Measurements from ENCODE around the gene OR8U1.

OR8U1 gene

GRCh38 chr11:56345739-56346138 lies 29.7 kb upstream of the OR8U1 start, which contains the start of gene OR8K1:
OR8K1 (plus strand) TSS chr11:56346039; CDS start chr11:56346039, 0 bp downstream.
- Histone ChIP-seq H3K23ac (ENCODE audit: low read length in 2 of 2) (no peak within 1 kb of the TSS), H2BK5ac (ENCODE audit: low read depth, low read length, poor library complexity, severe bottlenecking) (no peak within 1 kb of the TSS), H2BK15ac (ENCODE audit: low read depth, poor library complexity, severe bottlenecking) (no peak within 1 kb of the TSS), H3K9me3 (ENCODE audit: control insufficient read depth, low read length) (peaks cover 14% of the 10 kb centered on the region), H4K91ac (ENCODE audit: low read length) (no peak within 1 kb of the TSS), H3K4ac (ENCODE audit: low read depth in 1 of 2, low read length in 2 of 2) (no peak within 1 kb of the TSS), H2AK5ac (ENCODE audit: low read length, severe bottlenecking) (no peak within 1 kb of the TSS), H3K9ac (ENCODE audit: low read length) (no peak within 1 kb of the TSS), H3K14ac (ENCODE audit: low read length in 2 of 2) (no peak within 1 kb of the TSS), H3K4me3 (ENCODE audit: insufficient read depth in 1 of 2, low read depth in 1 of 2, low read length in 2 of 2) (no peak within 1 kb of the TSS), H3K79me1 (replicated peaks; ENCODE audit: low read length, poor library complexity, severe bottlenecking) (no peaks in the 10 kb centered on the region), H2BK12ac (ENCODE audit: low read length in 2 of 2) (no peak within 1 kb of the TSS), H4K8ac (ENCODE audit: low read length) (no peak within 1 kb of the TSS), H2BK120ac (ENCODE audit: low read depth, low read length) (no peak within 1 kb of the TSS), H2AFZ (ENCODE audit: low read depth, low read length) (no peak within 1 kb of the TSS), H3K18ac (ENCODE audit: low read depth in 1 of 2, low read length in 2 of 2) (no peak within 1 kb of the TSS), H3K27me3 (ENCODE audit: control insufficient read depth in 1 of 2, insufficient read depth in 1 of 2, low read length in 2 of 2) (no peaks in the 10 kb centered on the region), H3K4me1 (ENCODE audit: control insufficient read depth, insufficient read depth, low read depth, low read length) (no peaks in the 10 kb centered on the region), H3K27ac (ENCODE audit: low read length, poor library complexity, severe bottlenecking) (no peak within 1 kb of the TSS), H3K36me3 (ENCODE audit: control insufficient read depth in 1 of 2, insufficient read depth in 2 of 2, low read depth in 1 of 2, low read length in 2 of 2) (no peaks in the 10 kb centered on the region), H3K4me2 (ENCODE audit: low read length, poor library complexity, severe bottlenecking) (no peak within 1 kb of the TSS)
- DNase-seq = no peak
- WGBS = 85% methylated on average over 1 of the region's 1 CpG

GRCh38 chr11:56353991-56354390 lies 21.4 kb upstream of the OR8U1 start, which contains the start of gene OR8J1:
OR8J1 (plus strand) TSS chr11:56354291; CDS start chr11:56360247, 5,956 bp downstream.
- Histone ChIP-seq H3K27ac (ENCODE audit: low read length, poor library complexity, severe bottlenecking) (no peak within 1 kb of the TSS), H3K4me1 (ENCODE audit: control insufficient read depth, insufficient read depth, low read depth, low read length) (no peaks in the 10 kb centered on the region), H3K4me3 (ENCODE audit: insufficient read depth in 1 of 2, low read depth in 1 of 2, low read length in 2 of 2) (no peak within 1 kb of the TSS), H3K36me3 (ENCODE audit: control insufficient read depth in 1 of 2, insufficient read depth in 2 of 2, low read depth in 1 of 2, low read length in 2 of 2) (no peaks in the 10 kb centered on the region), H2AFZ (ENCODE audit: low read depth, low read length) (no peak within 1 kb of the TSS), H3K79me1 (replicated peaks; ENCODE audit: low read length, poor library complexity, severe bottlenecking) (no peaks in the 10 kb centered on the region), H2BK12ac (ENCODE audit: low read length in 2 of 2) (no peak within 1 kb of the TSS), H3K4me2 (ENCODE audit: low read length, poor library complexity, severe bottlenecking) (no peak within 1 kb of the TSS), H3K18ac (ENCODE audit: low read depth in 1 of 2, low read length in 2 of 2) (no peak within 1 kb of the TSS), H3K9me3 (ENCODE audit: control insufficient read depth, low read length) (no peaks in the 10 kb centered on the region), H3K9ac (ENCODE audit: low read length) (no peak within 1 kb of the TSS), H3K4ac (ENCODE audit: low read depth in 1 of 2, low read length in 2 of 2) (no peak within 1 kb of the TSS), H2BK5ac (ENCODE audit: low read depth, low read length, poor library complexity, severe bottlenecking) (no peak within 1 kb of the TSS), H2BK15ac (ENCODE audit: low read depth, poor library complexity, severe bottlenecking) (no peak within 1 kb of the TSS), H3K27me3 (ENCODE audit: control insufficient read depth in 1 of 2, insufficient read depth in 1 of 2, low read length in 2 of 2) (no peaks in the 10 kb centered on the region), H3K14ac (ENCODE audit: low read length in 2 of 2) (no peak within 1 kb of the TSS), H2AK5ac (ENCODE audit: low read length, severe bottlenecking) (no peak within 1 kb of the TSS), H4K8ac (ENCODE audit: low read length) (no peak within 1 kb of the TSS), H2BK120ac (ENCODE audit: low read depth, low read length) (no peak within 1 kb of the TSS), H4K91ac (ENCODE audit: low read length) (no peak within 1 kb of the TSS), H3K23ac (ENCODE audit: low read length in 2 of 2) (no peak within 1 kb of the TSS)
- WGBS = 79% methylated on average over 2 of the region's 2 CpGs
- DNase-seq = no peak

- no peaks in the 10 kb centered on the region for H3K4me1 ChIP-seq (ENCODE audit: control insufficient read depth, insufficient read depth, low read depth, low read length)
- WGBS = no CpG with 5 or more reads among the region's 2 CpGs
Observed at GRCh38 chr11:56380120-56380519, 4.7 kb downstream of the OR8U1 start.

GRCh38 chr11:56394381-56394780 lies 19.0 kb downstream of the OR8U1 start:
- Histone ChIP-seq H4K8ac (ENCODE audit: low read length) (no peak overlapping the region), H2BK120ac (ENCODE audit: low read depth, low read length) (no peak overlapping the region), H3K27ac (ENCODE audit: low read length, poor library complexity, severe bottlenecking) (no peak overlapping the region), H4K91ac (ENCODE audit: low read length) (no peak overlapping the region), H3K79me1 (replicated peaks; ENCODE audit: low read length, poor library complexity, severe bottlenecking) (no peaks in the 10 kb centered on the region), H3K4me2 (ENCODE audit: low read length, poor library complexity, severe bottlenecking) (no peak overlapping the region), H3K27me3 (ENCODE audit: control insufficient read depth in 1 of 2, insufficient read depth in 1 of 2, low read length in 2 of 2) (no peaks in the 10 kb centered on the region), H3K4ac (ENCODE audit: low read depth in 1 of 2, low read length in 2 of 2) (no peak overlapping the region), H3K9ac (ENCODE audit: low read length) (no peak overlapping the region), H3K4me1 (ENCODE audit: control insufficient read depth, insufficient read depth, low read depth, low read length) (no peaks in the 10 kb centered on the region), H3K23ac (ENCODE audit: low read length in 2 of 2) (no peak overlapping the region), H3K4me3 (ENCODE audit: insufficient read depth in 1 of 2, low read depth in 1 of 2, low read length in 2 of 2) (no peak overlapping the region), H2BK12ac (ENCODE audit: low read length in 2 of 2) (no peak overlapping the region), H2BK15ac (ENCODE audit: low read depth, poor library complexity, severe bottlenecking) (no peak overlapping the region), H3K36me3 (ENCODE audit: control insufficient read depth in 1 of 2, insufficient read depth in 2 of 2, low read depth in 1 of 2, low read length in 2 of 2) (no peaks in the 10 kb centered on the region), H3K18ac (ENCODE audit: low read depth in 1 of 2, low read length in 2 of 2) (no peak overlapping the region), H2BK5ac (ENCODE audit: low read depth, low read length, poor library complexity, severe bottlenecking) (no peak overlapping the region), H3K14ac (ENCODE audit: low read length in 2 of 2) (no peak overlapping the region), H2AFZ (ENCODE audit: low read depth, low read length) (no peak overlapping the region), H2AK5ac (ENCODE audit: low read length, severe bottlenecking) (no peak overlapping the region), H3K9me3 (ENCODE audit: control insufficient read depth, low read length) (no peaks in the 10 kb centered on the region)
- 93% methylated on average over 3 of the region's 3 CpGs for WGBS
- DNase-seq = no peak

More at GRCh38 chr11:56380120-56380519, 4.7 kb downstream of the OR8U1 start:
- Histone ChIP-seq H3K27me3 (ENCODE audit: control insufficient read depth in 1 of 2, insufficient read depth in 1 of 2, low read length in 2 of 2) (no peaks in the 10 kb centered on the region), H2BK5ac (ENCODE audit: low read depth, low read length, poor library complexity, severe bottlenecking) (no peak overlapping the region), H4K8ac (ENCODE audit: low read length) (no peak overlapping the region), H3K4me2 (ENCODE audit: low read length, poor library complexity, severe bottlenecking) (no peak overlapping the region), H3K9me3 (ENCODE audit: control insufficient read depth, low read length) (peaks cover 7% of the 10 kb centered on the region), H4K91ac (ENCODE audit: low read length) (no peak overlapping the region), H2AK5ac (ENCODE audit: low read length, severe bottlenecking) (no peak overlapping the region), H2AFZ (ENCODE audit: low read depth, low read length) (no peak overlapping the region), H3K14ac (ENCODE audit: low read length in 2 of 2) (no peak overlapping the region), H2BK120ac (ENCODE audit: low read depth, low read length) (no peak overlapping the region), H3K4ac (ENCODE audit: low read depth in 1 of 2, low read length in 2 of 2) (no peak overlapping the region), H2BK15ac (ENCODE audit: low read depth, poor library complexity, severe bottlenecking) (no peak overlapping the region), H3K79me1 (replicated peaks; ENCODE audit: low read length, poor library complexity, severe bottlenecking) (no peaks in the 10 kb centered on the region), H3K23ac (ENCODE audit: low read length in 2 of 2) (no peak overlapping the region), H3K9ac (ENCODE audit: low read length) (no peak overlapping the region), H3K18ac (ENCODE audit: low read depth in 1 of 2, low read length in 2 of 2) (no peak overlapping the region), H2BK12ac (ENCODE audit: low read length in 2 of 2) (no peak overlapping the region), H3K36me3 (ENCODE audit: control insufficient read depth in 1 of 2, insufficient read depth in 2 of 2, low read depth in 1 of 2, low read length in 2 of 2) (no peaks in the 10 kb centered on the region), H3K4me3 (ENCODE audit: insufficient read depth in 1 of 2, low read depth in 1 of 2, low read length in 2 of 2) (no peak overlapping the region), H3K27ac (ENCODE audit: low read length, poor library complexity, severe bottlenecking) (no peak overlapping the region)
- DNase-seq = no peak
